Measurements from ENCODE around the gene PLCB1.
"Not testable (repeated sequence)": the region's sequence is repeated elsewhere in the genome, so short reads cannot be mapped to it uniquely, and the experiment has no call there.

The PLCB1 gene

DNA sequence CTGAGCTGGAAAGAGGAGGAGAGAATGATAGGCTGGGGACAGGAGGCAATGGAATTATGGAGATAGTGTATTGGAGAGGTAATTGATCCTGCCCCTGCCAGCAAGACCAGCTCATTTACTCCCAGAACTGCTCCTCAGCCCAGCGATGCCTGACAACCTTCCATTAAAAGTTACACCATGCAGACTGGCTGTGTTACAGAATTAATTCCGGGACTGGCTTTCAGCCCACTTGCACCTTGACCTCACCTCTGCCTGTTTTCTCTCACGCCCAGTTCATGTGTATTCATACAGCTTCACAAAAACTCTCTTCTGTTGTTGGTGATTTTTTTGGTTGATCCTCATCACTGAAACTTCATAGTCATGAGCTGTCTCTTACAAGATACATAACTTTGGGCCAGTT lies 207.3 kb downstream of the PLCB1 start:
- Histone ChIP-seq H3K27me3 (ENCODE audit: insufficient read depth, low read depth, severe bottlenecking) (no peaks in the 10 kb centered on the region), H3K9me3 (ENCODE audit: severe bottlenecking) (no peaks in the 10 kb centered on the region), H3K36me3 (no peaks in the 10 kb centered on the region), H3K4me3 (ENCODE audit: low read depth, low read length) (no peak overlapping the region), H3K27ac (no peak overlapping the region)
- TF ChIP-seq CTCF (IDR thresholded peaks at IDR 0.05; ENCODE audit: low read depth, low read length), result no peak
- no peak for DNase-seq

- Histone ChIP-seq H3K36me3 (no peaks in the 10 kb centered on the region), H3K4me3 (ENCODE audit: low read depth, low read length) (no peak overlapping the region), H3K27me3 (ENCODE audit: insufficient read depth, low read depth, severe bottlenecking) (no peaks in the 10 kb centered on the region), H3K27ac (no peak overlapping the region), H3K9me3 (ENCODE audit: severe bottlenecking) (no peaks in the 10 kb centered on the region)
- TF ChIP-seq CTCF (IDR thresholded peaks at IDR 0.05; ENCODE audit: low read depth, low read length), result no peak
- DNase-seq, result no peak
Observed at GRCh38 chr20:8342391-8342790, 210.3 kb downstream of the PLCB1 start.

DNA sequence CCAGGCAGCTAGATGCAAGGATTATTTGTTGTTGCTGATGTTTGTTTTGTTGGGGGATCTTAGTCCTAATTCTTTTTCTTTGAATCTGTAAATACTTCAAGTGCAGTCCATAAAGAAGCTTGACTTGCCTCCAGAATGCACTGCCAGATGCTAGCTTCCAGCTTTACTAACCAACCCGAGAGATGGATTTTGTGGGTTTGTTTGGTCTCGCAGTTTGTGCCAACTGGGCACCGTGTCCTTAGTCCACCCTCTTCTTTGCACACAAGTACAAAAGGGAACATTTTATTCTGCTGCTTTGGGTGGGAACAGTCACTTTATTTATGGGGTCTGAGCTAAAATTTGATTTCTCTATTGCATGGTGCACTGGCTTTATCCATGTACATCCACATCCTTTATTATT lies 212.0 kb downstream of the PLCB1 start:
- Histone ChIP-seq H3K27ac (no peak overlapping the region), H3K27me3 (ENCODE audit: insufficient read depth, low read depth, severe bottlenecking) (no peaks in the 10 kb centered on the region), H3K4me3 (ENCODE audit: low read depth, low read length) (no peak overlapping the region), H3K9me3 (ENCODE audit: severe bottlenecking) (no peaks in the 10 kb centered on the region), H3K36me3 (no peaks in the 10 kb centered on the region)
- TF ChIP-seq CTCF (IDR thresholded peaks at IDR 0.05; ENCODE audit: low read depth, low read length), result no peak
- no peak for DNase-seq

DNA sequence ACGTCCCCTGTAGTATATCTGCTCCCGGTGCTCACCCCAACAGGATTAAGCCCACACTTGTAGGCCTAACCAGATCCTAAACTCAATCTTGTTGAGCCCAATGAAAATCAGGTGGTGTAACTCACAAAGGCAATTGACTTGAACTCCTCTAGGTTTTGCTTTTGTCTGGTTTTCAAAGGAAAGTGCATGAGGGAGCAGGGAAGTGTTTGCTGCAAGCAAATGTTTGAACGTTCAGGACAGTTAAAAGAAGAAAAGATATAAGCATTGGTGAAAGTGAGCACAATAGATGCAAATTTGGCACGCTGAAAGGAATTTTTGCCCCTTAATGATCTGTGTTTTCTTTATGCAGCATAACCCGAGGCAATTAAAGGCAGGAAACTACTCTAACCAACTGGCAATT lies 212.6 kb downstream of the PLCB1 start:
- Histone ChIP-seq H3K27ac (no peak overlapping the region), H3K36me3 (no peaks in the 10 kb centered on the region), H3K4me3 (ENCODE audit: low read depth, low read length) (no peak overlapping the region), H3K9me3 (ENCODE audit: severe bottlenecking) (no peaks in the 10 kb centered on the region), H3K27me3 (ENCODE audit: insufficient read depth, low read depth, severe bottlenecking) (no peaks in the 10 kb centered on the region)
- TF ChIP-seq CTCF (IDR thresholded peaks at IDR 0.05; ENCODE audit: low read depth, low read length), result no peak
- no peak for DNase-seq

DNA sequence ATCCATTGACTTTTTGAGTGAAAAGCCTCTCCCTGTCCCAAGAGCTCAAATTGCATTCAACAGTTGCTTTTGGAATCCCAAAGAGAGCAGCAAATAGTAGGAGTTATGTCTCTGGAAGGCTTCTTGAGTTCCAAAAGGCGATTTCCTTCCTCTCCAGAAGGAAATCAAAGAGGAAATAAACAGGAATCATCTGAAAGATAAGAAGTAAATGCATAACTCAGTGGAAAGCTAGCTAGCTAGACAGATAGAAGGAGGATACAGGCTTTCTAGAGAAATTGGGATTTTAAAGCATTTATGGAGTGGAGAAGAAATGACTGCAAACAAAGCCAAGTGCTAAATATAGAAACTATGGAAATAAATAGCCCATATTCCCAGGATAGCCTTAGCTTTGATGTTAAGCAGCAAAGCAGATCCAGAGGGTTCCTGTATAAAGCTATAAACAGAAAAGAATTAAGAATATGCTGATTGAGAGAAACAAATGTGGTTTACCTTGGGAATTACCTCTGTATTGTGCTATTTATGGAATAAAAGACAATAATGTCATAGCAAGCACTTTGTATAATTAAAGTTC lies 214.7 kb downstream of the PLCB1 start:
- TF ChIP-seq CTCF (IDR thresholded peaks at IDR 0.05; ENCODE audit: low read depth, low read length), result no peak
- Histone ChIP-seq H3K27me3 (ENCODE audit: insufficient read depth, low read depth, severe bottlenecking) (no peaks in the 10 kb centered on the region), H3K4me3 (ENCODE audit: low read depth, low read length) (no peak overlapping the region), H3K36me3 (no peaks in the 10 kb centered on the region), H3K27ac (no peak overlapping the region), H3K9me3 (ENCODE audit: severe bottlenecking) (no peaks in the 10 kb centered on the region)
- DNase-seq, result no peak

GRCh38 chr20:8350225-8350624 lies 218.2 kb downstream of the PLCB1 start:
- not testable (repeated sequence) for H3K9me3 ChIP-seq (ENCODE audit: severe bottlenecking); H3K4me3 ChIP-seq (ENCODE audit: low read depth, low read length); DNase-seq; H3K27ac ChIP-seq; H3K27me3 ChIP-seq (ENCODE audit: insufficient read depth, low read depth, severe bottlenecking); H3K36me3 ChIP-seq
